Caco-2 (cell line): ENCODE results near the gene ADAMTSL1. TPM values are rescaled to one million over a fixed set of nuclear protein-coding genes. Genes with fewer than 3 reads are reported as not detected.

Experiments
- BruUV-seq: library from RNA; stranded (reverse); fragments of 400-500 nt; replicated peaks from 2 replicates; lab custom pipeline; 2021; lab: Mats Ljungman, UMichigan
- CTCF ChIA-PET: fragments of 300-600 bp; sonication (Branson Sonifier 250); formaldehyde crosslinking; loops from one replicate; lab custom pipeline; 2022; ENCODE audit warnings: antibody characterized with exemption; lab: Charles Lee
- POLR2A ChIA-PET: fragments of 300-600 bp; sonication (Branson Sonifier 250); formaldehyde crosslinking; loops from one replicate; lab custom pipeline; 2022; ENCODE audit warnings: antibody characterized with exemption; lab: Charles Lee
- DNase-seq, 2 experiments: peaks; one replicate each; pipeline versions ENCODE4 v3.0.0 to v3.0.0-alpha.2; 2020 to 2022
- H3K27me3 ChIP-seq: replicated peaks from 2 replicates; pipeline ENCODE4 v1.6.0; 2011; ENCODE audit warnings: low read length; ENCODE audit not compliant: control insufficient read depth, insufficient read depth
- H3K36me3 ChIP-seq: 2 replicates; pipeline ENCODE4 v1.5.1; 2011; ENCODE audit warnings: low read length; ENCODE audit not compliant: control insufficient read depth, insufficient read depth
- H3K4me1 ChIP-seq: fragments of 250-450 bp; sonication (Bioruptor Pico); 2 replicates; pipeline ENCODE4 v1.5.1; 2020; ENCODE audit warnings: mild to moderate bottlenecking
- H3K4me3 ChIP-seq: 2 replicates; pipeline ENCODE4 v1.5.1; 2011; ENCODE audit warnings: low read depth, mild to moderate bottlenecking, control low read depth, low read length
- H3K9me3 ChIP-seq: fragments of 250-450 bp; sonication (Bioruptor Pico); 2 replicates; pipeline ENCODE4 v1.5.1; 2020; ENCODE audit warnings: mild to moderate bottlenecking, moderate library complexity
- H3K27ac Mint-ChIP-seq: one replicate; pipeline ENCODE4 v1.8.0; 2022; ENCODE audit warnings: mixed read lengths; ENCODE audit not compliant: unreplicated experiment
- H3K27me3 Mint-ChIP-seq: one replicate; pipeline ENCODE4 v1.8.0; 2022; ENCODE audit warnings: mixed read lengths; ENCODE audit not compliant: insufficient read depth, unreplicated experiment
- H3K36me3 Mint-ChIP-seq: one replicate; pipeline ENCODE4 v1.8.0; 2022; ENCODE audit warnings: mild to moderate bottlenecking, mixed read lengths; ENCODE audit not compliant: insufficient read depth, unreplicated experiment
- H3K4me1 Mint-ChIP-seq: one replicate; pipeline ENCODE4 v1.8.0; 2022; ENCODE audit warnings: low read depth, mixed read lengths; ENCODE audit not compliant: unreplicated experiment
- H3K4me3 Mint-ChIP-seq: one replicate; pipeline ENCODE4 v1.8.0; 2022; ENCODE audit warnings: mild to moderate bottlenecking, moderate library complexity, mixed read lengths; ENCODE audit not compliant: unreplicated experiment
- H3K9me3 Mint-ChIP-seq: one replicate; pipeline ENCODE4 v1.8.0; 2022; ENCODE audit warnings: mixed read lengths; ENCODE audit not compliant: unreplicated experiment
- intact Hi-C: fragments of 100-400 bp; cut with micrococcal nuclease; formaldehyde crosslinking; loops from one replicate; pipeline ENCODE4 v1.10.0; 2022; ENCODE audit not compliant: unreplicated experiment
- total RNA-seq: library from RNA; stranded (reverse); gene quantifications from 2 replicates; pipeline ENCODE4 v1.2.3, GENCODE V29; 2022
- TF ChIP-seq, protein P1 (sequence below), 2 experiments: fragments of 200-600 bp in 1 of 2; IDR thresholded peaks; 1 replicate in 1 of 2; 2 replicates in 1 of 2; pipeline versions ENCODE4 v1.5.1 to v1.8.0; 2011 to 2022; ENCODE audit warnings: antibody characterized with exemption in 1 of 2, control low read depth in 1 of 2, inconsistent platforms in 1 of 2, low read depth in 1 of 2, low read length in 1 of 2, mild to moderate bottlenecking in 1 of 2, moderate library complexity in 1 of 2; ENCODE audit not compliant: insufficient read depth in 1 of 2, severe bottlenecking in 1 of 2, unreplicated experiment in 1 of 2

Gene ADAMTSL1
- total RNA-seq, 1 experiment from 2014 or later, result not detected

DNA sequence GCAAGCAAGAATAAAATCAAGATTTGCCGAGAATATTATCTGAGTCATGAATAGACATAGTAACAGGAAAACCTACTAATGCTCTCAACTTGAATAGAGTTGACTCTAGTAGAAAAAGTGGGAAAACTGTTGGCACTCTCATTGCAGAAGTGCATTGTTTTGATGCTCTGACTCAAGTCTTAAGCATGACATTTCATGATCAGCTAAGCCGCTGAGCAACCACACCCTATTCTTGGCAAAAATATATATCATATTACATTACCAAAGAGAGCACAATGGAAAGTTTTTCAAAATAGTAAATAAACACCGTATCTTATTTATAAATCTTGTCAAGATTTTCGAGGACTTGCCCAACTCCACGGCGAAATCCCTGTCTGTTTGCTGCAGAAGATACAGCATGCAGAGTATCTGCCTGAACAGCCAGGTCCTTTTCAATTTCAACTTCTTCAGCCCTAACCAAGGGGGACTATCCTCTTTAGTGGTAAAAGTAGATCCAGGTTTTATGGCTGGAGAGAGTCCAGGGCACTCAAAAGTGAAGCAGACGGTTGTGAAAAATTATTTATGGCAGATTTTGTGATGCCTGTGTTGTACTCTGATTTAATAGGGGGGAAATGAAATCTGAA is 13.9 kb upstream of the ADAMTSL1 start:
- CTCF ChIA-PET, result no interaction called here
- BruUV-seq, result no TSS peak
- Histone ChIP-seq H3K9me3 (no peaks in the 10 kb centered on the region), H3K36me3 (no peaks in the 10 kb centered on the region), H3K4me1 (no peaks in the 10 kb centered on the region), H3K4me3 (no peak overlapping the region), H3K27me3 (no peaks in the 10 kb centered on the region)
- H3K4me1 Mint-ChIP-seq, result no peaks in the 10 kb centered on the region
- H3K9me3 Mint-ChIP-seq, result no peaks in the 10 kb centered on the region
- DNase-seq, result no peak
- POLR2A ChIA-PET, result no interaction called here
- no peak overlapping the region for H3K27ac Mint-ChIP-seq
- intact Hi-C loops, result no loop called here
- H3K27me3 Mint-ChIP-seq, result peaks cover 7% of the 10 kb centered on the region
- no peak overlapping the region for H3K4me3 Mint-ChIP-seq
- no peaks in the 10 kb centered on the region for H3K36me3 Mint-ChIP-seq
- TF ChIP-seq, protein P1, sequence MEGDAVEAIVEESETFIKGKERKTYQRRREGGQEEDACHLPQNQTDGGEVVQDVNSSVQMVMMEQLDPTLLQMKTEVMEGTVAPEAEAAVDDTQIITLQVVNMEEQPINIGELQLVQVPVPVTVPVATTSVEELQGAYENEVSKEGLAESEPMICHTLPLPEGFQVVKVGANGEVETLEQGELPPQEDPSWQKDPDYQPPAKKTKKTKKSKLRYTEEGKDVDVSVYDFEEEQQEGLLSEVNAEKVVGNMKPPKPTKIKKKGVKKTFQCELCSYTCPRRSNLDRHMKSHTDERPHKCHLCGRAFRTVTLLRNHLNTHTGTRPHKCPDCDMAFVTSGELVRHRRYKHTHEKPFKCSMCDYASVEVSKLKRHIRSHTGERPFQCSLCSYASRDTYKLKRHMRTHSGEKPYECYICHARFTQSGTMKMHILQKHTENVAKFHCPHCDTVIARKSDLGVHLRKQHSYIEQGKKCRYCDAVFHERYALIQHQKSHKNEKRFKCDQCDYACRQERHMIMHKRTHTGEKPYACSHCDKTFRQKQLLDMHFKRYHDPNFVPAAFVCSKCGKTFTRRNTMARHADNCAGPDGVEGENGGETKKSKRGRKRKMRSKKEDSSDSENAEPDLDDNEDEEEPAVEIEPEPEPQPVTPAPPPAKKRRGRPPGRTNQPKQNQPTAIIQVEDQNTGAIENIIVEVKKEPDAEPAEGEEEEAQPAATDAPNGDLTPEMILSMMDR (IDR thresholded peaks at IDR 0.05; ENCODE audit: insufficient read depth in 1 of 2, low read depth in 1 of 2, low read length in 1 of 2, severe bottlenecking in 1 of 2, unreplicated experiment in 1 of 2), result no peak

DNA sequence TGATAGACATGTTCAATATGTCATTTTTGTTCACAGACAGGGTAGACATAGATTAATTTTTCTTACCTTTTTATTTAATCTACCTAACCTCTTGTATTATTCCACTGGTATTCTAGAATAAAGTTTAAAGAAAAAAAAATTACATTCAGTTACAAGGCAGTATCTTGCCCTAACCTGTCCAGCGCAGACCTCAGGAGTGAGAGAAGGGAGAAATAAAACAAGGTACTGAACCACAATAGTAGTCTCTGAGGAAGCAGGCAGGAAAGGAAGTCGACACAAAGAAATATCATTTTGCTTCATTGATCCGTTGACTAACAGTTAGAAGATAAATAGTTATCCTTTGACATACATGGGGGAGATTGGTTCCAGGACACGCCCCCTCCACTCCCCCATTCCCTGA is 12.5 kb upstream of the ADAMTSL1 start:
- intact Hi-C loops, result no loop called here
- no TSS peak for BruUV-seq

DNA sequence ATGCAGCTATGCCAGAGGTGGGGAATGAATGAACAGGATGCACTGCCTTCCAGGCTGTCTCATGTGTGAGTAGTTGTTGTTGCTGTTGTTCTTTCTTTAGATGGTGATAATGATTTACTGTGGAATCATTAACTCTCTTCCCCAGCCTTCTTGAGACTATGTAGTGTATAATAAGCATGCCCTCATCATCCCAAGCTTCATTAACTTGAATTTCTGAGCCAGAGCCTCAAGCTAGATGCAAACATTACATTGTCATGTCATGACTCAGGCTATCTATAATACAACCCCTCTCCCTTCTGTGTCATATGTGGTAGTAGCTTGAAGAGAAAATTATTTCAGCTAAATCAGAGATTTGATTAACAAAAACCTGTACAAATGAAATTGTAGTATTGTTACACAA is 10.0 kb upstream of the ADAMTSL1 start:
- TF ChIP-seq, protein P1 (IDR thresholded peaks at IDR 0.05; ENCODE audit: insufficient read depth in 1 of 2, low read depth in 1 of 2, low read length in 1 of 2, severe bottlenecking in 1 of 2, unreplicated experiment in 1 of 2), result no peak
- Mint-ChIP-seq H3K4me1 (no peaks in the 10 kb centered on the region), H3K27me3 (peaks cover 7% of the 10 kb centered on the region), H3K9me3 (no peaks in the 10 kb centered on the region), H3K27ac (no peak overlapping the region), H3K4me3 (no peak overlapping the region), H3K36me3 (no peaks in the 10 kb centered on the region)
- CTCF ChIA-PET, result no interaction called here
- Histone ChIP-seq H3K36me3 (no peaks in the 10 kb centered on the region), H3K4me3 (no peak overlapping the region), H3K9me3 (no peaks in the 10 kb centered on the region), H3K27me3 (no peaks in the 10 kb centered on the region), H3K4me1 (no peaks in the 10 kb centered on the region)
- intact Hi-C loops, result no loop called here
- no TSS peak for BruUV-seq
- POLR2A ChIA-PET, result no interaction called here
- no peak for DNase-seq

More for the DNA sequence above, 12.5 kb upstream of the ADAMTSL1 start:
- no peak for DNase-seq
- Mint-ChIP-seq H3K9me3 (no peaks in the 10 kb centered on the region), H3K27me3 (peaks cover 7% of the 10 kb centered on the region), H3K27ac (no peak overlapping the region), H3K36me3 (no peaks in the 10 kb centered on the region), H3K4me1 (no peaks in the 10 kb centered on the region), H3K4me3 (no peak overlapping the region)
- no peaks in the 10 kb centered on the region for H3K9me3 ChIP-seq
- ChIA-PET CTCF (no interaction called here), POLR2A (no interaction called here)
- H3K27me3 ChIP-seq, result no peaks in the 10 kb centered on the region
- H3K4me3 ChIP-seq, result no peak overlapping the region
- no peaks in the 10 kb centered on the region for H3K36me3 ChIP-seq
- TF ChIP-seq, protein P1 (IDR thresholded peaks at IDR 0.05; ENCODE audit: insufficient read depth in 1 of 2, low read depth in 1 of 2, low read length in 1 of 2, severe bottlenecking in 1 of 2, unreplicated experiment in 1 of 2), result no peak
- no peaks in the 10 kb centered on the region for H3K4me1 ChIP-seq
